Activated CD4-positive, alpha-beta T cell treated with anti-CD3 and anti-CD28 coated beads for 1 hour (primary cell): ENCODE measurements around the gene CST6.

Source experiments
- DNase-seq: peaks from one replicate; pipeline ENCODE4 v3.0.0-alpha.2; 2020

The CST6 gene

DNA sequence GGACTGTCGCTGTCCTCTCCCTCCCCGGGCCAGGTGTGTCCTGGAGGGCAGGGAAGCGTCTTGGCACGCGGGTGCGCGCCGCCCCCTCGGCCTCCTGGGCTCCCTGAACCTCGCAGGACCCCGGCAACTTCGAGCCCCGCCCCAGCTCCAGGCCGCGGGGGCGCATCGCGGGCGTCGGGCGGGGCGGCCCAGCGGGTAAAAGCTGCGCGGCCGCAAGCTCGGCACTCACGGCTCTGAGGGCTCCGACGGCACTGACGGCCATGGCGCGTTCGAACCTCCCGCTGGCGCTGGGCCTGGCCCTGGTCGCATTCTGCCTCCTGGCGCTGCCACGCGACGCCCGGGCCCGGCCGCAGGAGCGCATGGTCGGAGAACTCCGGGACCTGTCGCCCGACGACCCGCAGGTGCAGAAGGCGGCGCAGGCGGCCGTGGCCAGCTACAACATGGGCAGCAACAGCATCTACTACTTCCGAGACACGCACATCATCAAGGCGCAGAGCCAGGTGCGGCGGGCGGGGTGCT, at the start of gene CST6:
CST6 (plus strand) TSS at position 224 of the 519 bp plus-strand sequence; CDS start at position 261, 37 bp downstream.
- DNase-seq, result no peak

- no peak for DNase-seq
Measured at GRCh38 chr11:65962141-65962564, 49.7 kb upstream of the CST6 start.

DNA sequence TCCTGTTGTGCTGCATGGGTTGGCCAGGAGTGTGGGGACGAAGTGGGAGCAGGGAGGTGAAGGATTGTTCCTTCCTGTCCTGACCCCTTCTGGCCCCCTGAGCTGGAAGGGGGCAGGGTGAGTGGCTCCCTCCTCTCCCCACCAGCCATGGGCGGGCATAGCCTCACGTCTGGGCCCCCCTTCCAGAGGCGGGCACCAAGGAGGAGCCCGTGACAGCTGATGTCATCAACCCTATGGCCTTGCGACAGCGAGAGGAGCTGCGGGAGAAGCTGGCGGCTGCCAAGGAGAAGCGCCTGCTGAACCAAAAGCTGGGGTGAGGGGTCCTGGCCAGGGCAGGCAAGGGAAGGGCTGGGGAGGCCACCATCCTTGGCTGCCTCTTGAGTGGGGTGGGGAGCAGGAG, 46.9 kb upstream of the CST6 start:
- DNase-seq, result no peak

DNA sequence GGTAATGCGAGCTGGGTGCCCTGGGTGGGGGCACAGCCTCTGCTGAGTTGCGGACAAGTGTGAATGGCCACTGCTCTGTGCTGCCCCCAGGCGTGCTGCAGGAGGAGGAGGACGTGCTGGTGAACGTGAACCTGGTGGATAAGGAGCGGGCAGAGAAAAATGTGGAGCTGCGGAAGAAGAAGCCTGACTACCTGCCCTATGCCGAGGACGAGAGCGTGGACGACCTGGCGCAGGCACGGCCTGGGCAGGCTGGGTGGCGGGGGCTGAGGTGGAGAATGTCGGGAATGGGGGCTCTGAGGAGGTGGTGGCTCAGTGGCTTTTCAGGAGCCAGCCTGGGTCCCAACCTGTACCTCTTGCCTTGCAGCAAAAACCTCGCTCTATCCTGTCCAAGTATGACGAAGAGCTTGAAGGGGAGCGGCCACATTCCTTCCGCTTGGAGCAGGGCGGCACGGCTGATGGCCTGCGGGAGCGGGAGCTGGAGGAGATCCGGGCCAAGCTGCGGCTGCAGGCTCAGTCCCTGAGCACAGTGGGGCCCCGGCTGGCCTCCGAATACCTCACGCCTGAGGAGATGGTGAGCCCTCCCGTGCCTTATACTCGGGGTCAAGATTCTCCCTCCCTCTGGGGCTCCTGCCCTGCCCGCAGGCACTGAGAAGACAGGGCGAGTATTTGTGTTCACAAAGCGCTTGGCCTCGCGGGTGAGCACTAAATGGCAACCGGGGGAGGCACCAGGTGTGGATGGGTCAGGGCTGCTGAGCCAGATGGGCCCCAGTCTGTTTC, 45.6 kb upstream of the CST6 start:
- DNase-seq, result no peak

- DNase-seq, result no peak
Measured at GRCh38 chr11:65967329-65967934, 44.4 kb upstream of the CST6 start.

GRCh38 chr11:65968600-65969482, 43.0 kb upstream of the CST6 start:
- no peak for DNase-seq

DNA sequence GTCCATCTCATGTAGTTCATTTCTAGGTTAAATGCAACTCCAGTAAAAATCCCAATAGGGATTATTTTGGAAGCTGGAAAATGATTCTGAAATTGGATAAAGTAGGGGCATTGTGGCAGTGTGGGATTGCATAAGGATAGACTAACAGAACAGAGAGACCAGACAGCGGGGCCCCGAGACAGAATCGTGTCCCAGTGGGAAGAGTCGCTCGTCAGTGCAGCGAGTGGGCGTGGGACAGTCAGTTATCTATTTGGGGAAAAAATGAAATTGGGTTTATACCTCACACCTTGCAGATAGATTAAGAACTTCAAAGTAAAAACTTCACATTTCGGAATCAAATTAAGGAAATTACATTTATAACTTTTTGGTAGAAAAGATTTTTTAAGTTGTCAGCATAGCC, 39.7 kb upstream of the CST6 start:
- DNase-seq, result no peak

- DNase-seq, result no peak
Measured at GRCh38 chr11:65973439-65974110, 38.2 kb upstream of the CST6 start.

- DNase-seq, result no peak
Measured at GRCh38 chr11:65975771-65976170, 36.0 kb upstream of the CST6 start.

DNA sequence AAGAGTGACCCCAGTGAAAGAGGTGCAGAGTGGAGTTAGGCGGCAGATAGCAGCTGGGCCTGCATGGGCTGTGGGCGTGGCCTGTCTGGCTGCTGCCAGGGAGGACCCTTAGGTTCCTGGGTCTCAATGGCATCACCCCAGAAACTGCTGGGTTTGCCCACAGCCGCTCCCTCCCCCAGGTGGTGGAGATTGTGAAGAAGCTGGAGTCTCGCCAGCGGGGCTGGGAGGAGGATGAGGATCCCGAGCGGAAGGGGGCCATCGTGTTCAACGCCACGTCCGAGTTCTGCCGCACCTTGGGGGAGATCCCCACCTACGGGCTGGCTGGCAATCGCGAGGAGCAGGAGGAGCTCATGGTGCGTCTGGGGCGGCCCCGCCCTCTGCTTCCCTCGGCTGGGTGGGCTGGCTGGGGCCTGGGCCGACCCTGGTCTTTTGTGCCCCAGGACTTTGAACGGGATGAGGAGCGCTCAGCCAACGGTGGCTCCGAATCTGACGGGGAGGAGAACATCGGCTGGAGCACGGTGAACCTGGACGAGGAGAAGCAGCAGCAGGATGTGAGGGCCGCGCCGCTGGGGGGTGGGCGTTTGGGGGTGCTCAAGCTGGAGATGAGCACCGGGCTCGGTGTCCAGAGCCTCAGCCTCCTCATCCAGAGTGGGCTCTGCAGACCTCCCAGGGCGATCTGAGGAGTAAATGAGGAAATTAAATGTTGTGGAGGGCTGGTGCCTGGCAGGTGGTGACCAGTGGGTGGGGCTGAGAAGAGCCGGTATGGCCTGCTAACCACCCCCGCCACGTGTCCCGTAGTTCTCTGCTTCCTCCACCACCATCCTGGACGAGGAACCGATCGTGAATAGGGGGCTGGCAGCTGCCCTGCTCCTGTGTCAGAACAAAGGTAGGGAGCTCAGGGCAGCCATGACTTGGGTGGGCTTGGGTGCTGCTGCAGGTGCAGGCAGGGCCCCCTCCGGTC, 35.3 kb upstream of the CST6 start:
- DNase-seq, result no peak

- no peak for DNase-seq
Measured at GRCh38 chr11:65977621-65978390, 34.0 kb upstream of the CST6 start.

DNA sequence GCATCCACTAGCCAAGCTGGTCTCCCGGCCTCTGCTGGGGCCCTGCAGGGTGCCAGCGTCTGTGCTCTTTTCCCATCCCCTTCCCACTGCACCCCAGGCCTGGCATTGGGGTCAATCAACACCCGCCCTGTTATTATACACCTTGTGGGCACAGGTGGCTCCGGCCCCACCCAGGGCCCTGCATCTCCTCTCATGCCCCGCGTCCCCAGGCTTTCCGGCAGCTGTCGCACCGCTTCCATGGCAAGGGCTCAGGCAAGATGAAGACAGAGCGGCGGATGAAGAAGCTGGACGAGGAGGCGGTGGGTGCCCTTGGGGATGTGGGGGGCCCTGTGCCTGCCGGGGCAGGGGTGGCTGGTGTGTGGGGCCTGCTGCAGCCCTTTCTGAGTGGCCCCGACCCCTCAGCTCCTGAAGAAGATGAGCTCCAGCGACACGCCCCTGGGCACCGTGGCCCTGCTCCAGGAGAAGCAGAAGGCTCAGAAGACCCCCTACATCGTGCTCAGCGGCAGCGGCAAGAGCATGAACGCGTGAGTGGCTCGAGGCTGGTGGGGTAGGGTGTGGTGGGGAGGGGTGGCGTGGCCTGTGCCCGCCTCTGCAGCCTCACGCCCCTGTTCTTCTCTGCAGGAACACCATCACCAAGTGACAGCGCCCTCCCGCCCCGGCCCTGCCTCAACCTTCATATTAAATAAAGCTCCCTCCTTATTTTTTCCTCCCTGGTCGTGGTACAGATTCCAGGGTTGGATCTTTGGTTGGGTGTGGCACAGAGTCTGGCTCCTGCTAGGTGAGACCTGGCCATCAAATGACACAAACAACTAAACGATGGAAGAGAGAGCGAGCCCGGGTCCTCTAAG, 33.2 kb upstream of the CST6 start:
- no peak for DNase-seq

GRCh38 chr11:65979261-65979759, 32.5 kb upstream of the CST6 start:
- DNase-seq, result no peak

DNA sequence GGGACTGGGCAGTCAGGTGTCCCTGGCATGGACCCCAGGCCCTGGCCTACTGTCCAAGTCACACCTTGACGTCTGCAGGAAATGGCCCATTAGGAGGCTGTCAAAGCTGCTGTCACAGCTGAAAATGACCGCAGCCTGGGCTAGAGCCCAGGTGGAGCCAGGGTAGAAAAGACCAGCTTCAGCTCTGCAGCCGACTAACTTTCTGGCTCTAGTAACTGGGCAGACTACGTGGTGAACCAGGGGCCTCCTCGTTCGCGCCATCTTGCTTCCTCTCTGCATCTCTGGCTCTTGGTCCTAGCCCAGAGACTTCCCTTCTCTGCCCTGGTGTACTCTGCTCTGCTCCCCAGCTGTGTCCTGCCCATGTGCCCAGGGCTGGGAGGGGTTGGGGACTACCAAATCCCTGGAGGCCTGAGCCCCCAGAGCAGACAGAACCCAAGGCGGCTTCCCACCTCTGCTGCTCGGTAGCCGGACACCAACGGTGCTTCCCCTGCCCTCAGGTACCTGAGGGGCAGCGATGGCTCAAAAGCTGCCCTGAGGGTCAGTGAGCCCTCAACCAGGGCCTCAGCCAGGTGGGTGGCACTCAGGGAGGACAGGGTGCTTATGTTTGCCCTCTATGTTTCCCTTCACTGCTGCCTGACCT, 30.6 kb upstream of the CST6 start:
- DNase-seq, result no peak

- no peak for DNase-seq
Measured at GRCh38 chr11:65981972-65982823, 29.6 kb upstream of the CST6 start.

GRCh38 chr11:65982824-65983588, 28.8 kb upstream of the CST6 start:
- no peak for DNase-seq

GRCh38 chr11:65983589-65983987, 28.2 kb upstream of the CST6 start:
- DNase-seq, result no peak
